Heart left ventricle (tissue), 16 donors: ENCODE data around the gene ARID3B. TPM values are rescaled to one million over a fixed set of nuclear protein-coding genes. Genes with fewer than 3 reads are reported as not detected.
"Not testable (repeated sequence)": the region's sequence is repeated elsewhere in the genome, so short reads cannot be mapped to it uniquely, and the experiment has no call there.

Experiments used
- ATAC-seq, 4 donors: fragments of 200-7000 bp; cut with Tn5 transposase; one replicate each; pipeline ENCODE4 v1.9.1; 2020 to 2022; ENCODE audit warnings: moderate library complexity in 4 of 4, mild to moderate bottlenecking in 3 of 4, moderate number of reproducible peaks in 1 of 4
- DNase-seq, 5 donors: peaks; one replicate each; pipeline ENCODE4 v3.0.0-alpha.2; 2020
- H3K27ac ChIP-seq, 12 donors: fragments of 200-600 bp; sonication (generic) in 4 of 12; one replicate each; pipeline versions ENCODE4 v1.5.0 to v1.8.0; 2016 to 2022; ENCODE audit warnings: mild to moderate bottlenecking in 2 of 12
- H3K27me3 ChIP-seq, 9 donors: fragments of 200-600 bp; sonication (generic) in 2 of 9; one replicate each; pipeline versions ENCODE4 v1.5.1 to v1.8.0; 2016 to 2022; ENCODE audit warnings: mild to moderate bottlenecking in 3 of 9
- H3K36me3 ChIP-seq, 9 donors: fragments of 200-600 bp; sonication (generic) in 2 of 9; one replicate each; pipeline versions ENCODE4 v1.5.0 to v1.8.0; 2018 to 2022; ENCODE audit warnings: mild to moderate bottlenecking in 2 of 9
- H3K4me1 ChIP-seq, 12 donors: fragments of 200-600 bp; sonication (generic) in 4 of 12; one replicate each; pipeline versions ENCODE4 v1.5.0 to v1.8.0; 2016 to 2022; ENCODE audit warnings: mild to moderate bottlenecking in 3 of 12
- H3K4me3 ChIP-seq, 12 donors: fragments of 200-600 bp; sonication (generic) in 4 of 12; one replicate each; pipeline versions ENCODE4 v1.5.0 to v1.8.0; 2017 to 2022; ENCODE audit warnings: mild to moderate bottlenecking in 9 of 12, moderate library complexity in 4 of 12
- H3K9me3 ChIP-seq, 12 donors: fragments of 200-600 bp; sonication (generic) in 4 of 12; one replicate each; pipeline versions ENCODE4 v1.5.0 to v1.8.0; 2016 to 2022; ENCODE audit warnings: mild to moderate bottlenecking in 1 of 12
- CTCF ChIP-seq, 12 donors: fragments of 200-600 bp; sonication (generic) in 4 of 12; IDR thresholded peaks; one replicate each; pipeline versions ENCODE4 v1.5.0 to v1.8.0; 2018 to 2022; ENCODE audit warnings: antibody characterized with exemption in 12 of 12, mild to moderate bottlenecking in 5 of 12
- POLR2A ChIP-seq, 2 donors: fragments of 450-650 bp; IDR thresholded peaks; one replicate each; pipeline ENCODE4 v1.6.1; 2017; ENCODE audit warnings: antibody characterized with exemption in 2 of 2, mild to moderate bottlenecking in 2 of 2, moderate library complexity in 2 of 2
- WGBS, 4 donors: extraction: QIAGEN DNeasy Blood & Tissue Kit in 2 of 4; methylation state at CpG; one replicate each; pipeline versions ENCODE4 v1.1.5 to v1.1.7; 2013 to 2018; 5-methylcytosine and 5-hydroxymethylcytosine counted together
- intact Hi-C, 10 donors: fragments of 100-400 bp; cut with DNase I; formaldehyde crosslinking; loops; one replicate each; pipeline versions ENCODE4 v1.11.1 to v1.14.2; 2022
- polyA plus RNA-seq, 2 donors: library from polyadenylated mRNA; stranded (reverse); fragments of 200-250 nt; gene quantifications; one replicate each; pipeline ENCODE4 v1.2.3, GENCODE V29; 2013
- total RNA-seq, 9 donors: library from RNA; depleted of rRNA in 2 of 9; stranded (reverse); fragments of >200 nt in 2 of 9; fragmentation: NEBNext Ultra II Directional in 3 of 9; extraction: Animal tissue kit (Norgen Biotek cat#: 25700) in 3 of 9; gene quantifications; one replicate each; pipeline versions ENCODE4 v1.1.0 to v1.2.4, GENCODE V29; 2016 to 2023
- donor health status: ischemic (EF 13 %, LVEDD 7.1; RV severe dilation, severe dysfunction).
- donor health status: healthy with polysubstance abuse.
- donor health status: DM: no; HTN: yes; CAD: no.
- donor health status: DM: no; HTN: no; CAD: no.
- donor health status: ischemic (EF 25% LVEDD 6.9; RV normal size, moderate dysfunction).
- donor health status: ischemic (EF 25% LVEDD 5.7; RV mildly dilated, moderate dysfunction).
- donor health status: healthy.
- donor health status: DM: yes; HTN: yes; CAD: no.
- donor health status: ischemic (EF 35%, LVEDD 5.7; RV mildly dilated, moderate dysfunction).
- donor health status: nonischemic (EF 11% LVEDD 7.7; RV severe dilation, severe dysfunction).
- donor health status: DM: yes; HTN: yes; CAD: no.
- donor health status: PGD.
- donor health status: ischemic (EF 29% LVEDD 5.4; RV normal size, mild dysfunction).
- donor health status: nonischemic (EF 23%, LVEDD 6.1; RV moderate dilation, normal function).

ARID3B gene
- total and polyA plus RNA-seq, 11 donors = 1.3 to 4.3 (median 2.1) TPM

- no peak overlapping the region for H3K4me3 ChIP-seq
- H3K36me3 ChIP-seq = no peaks in the 10 kb centered on the region
- ATAC-seq (no peak), DNase-seq (no peak)
- no peaks in the 10 kb centered on the region for H3K27me3 ChIP-seq
- 85 to 96% (median 93%) methylated on average over 2 of the region's 2 CpGs for WGBS, 4 donors
- no peak for TF ChIP-seq CTCF (IDR thresholded peaks at IDR 0.05)
- TF ChIP-seq POLR2A (IDR thresholded peaks at IDR 0.05) = no peak
- H3K4me1 ChIP-seq = peaks cover 0 to 8% (median 0%) of the 10 kb centered on the region in 12 donors
- no peaks in the 10 kb centered on the region for H3K9me3 ChIP-seq
- intact Hi-C loops = no loop called here
- no peak overlapping the region for H3K27ac ChIP-seq
These were observed 10.3 kb upstream of the ARID3B start for GRCh38 chr15:74530771-74531143.

- intact Hi-C loops = no loop called here
- ATAC-seq = no peak
- Histone ChIP-seq H3K4me1 (peaks cover 0 to 8% (median 0%) of the 10 kb centered on the region in 12 donors), H3K27me3 (no peaks in the 10 kb centered on the region), H3K9me3 (no peaks in the 10 kb centered on the region), H3K36me3 (no peaks in the 10 kb centered on the region), H3K4me3 (no peak overlapping the region), H3K27ac (no peak overlapping the region)
- no peak for DNase-seq
- TF ChIP-seq CTCF (IDR thresholded peaks at IDR 0.05) (no peak), POLR2A (IDR thresholded peaks at IDR 0.05) (no peak)
- 72 to 85% (median 78%) methylated on average over 4 of the region's 4 CpGs for WGBS, 4 donors
These were observed 9.7 kb upstream of the ARID3B start for GRCh38 chr15:74531144-74531811.

GRCh38 chr15:74535388-74536084 is 5.5 kb upstream of the ARID3B start:
- DNase-seq = no peak
- Histone ChIP-seq H3K9me3 (no peaks in the 10 kb centered on the region), H3K36me3 (no peaks in the 10 kb centered on the region), H3K27ac (no peak overlapping the region), H3K27me3 (no peaks in the 10 kb centered on the region), H3K4me3 (no peak overlapping the region), H3K4me1 (peaks cover 0 to 13% (median 11%) of the 10 kb centered on the region in 12 donors)
- 54 to 63% (median 59%) methylated on average over 3 of the region's 3 CpGs for WGBS, 4 donors
- TF ChIP-seq CTCF (IDR thresholded peaks at IDR 0.05) (no peak), POLR2A (IDR thresholded peaks at IDR 0.05) (no peak)
- no peak for ATAC-seq
- intact Hi-C loops = loop anchor here in 1 of 10 donors (5.0 kb wide), 1 partner anchor 73 kb away; the partner anchor contains the start of gene UBL7

DNA sequence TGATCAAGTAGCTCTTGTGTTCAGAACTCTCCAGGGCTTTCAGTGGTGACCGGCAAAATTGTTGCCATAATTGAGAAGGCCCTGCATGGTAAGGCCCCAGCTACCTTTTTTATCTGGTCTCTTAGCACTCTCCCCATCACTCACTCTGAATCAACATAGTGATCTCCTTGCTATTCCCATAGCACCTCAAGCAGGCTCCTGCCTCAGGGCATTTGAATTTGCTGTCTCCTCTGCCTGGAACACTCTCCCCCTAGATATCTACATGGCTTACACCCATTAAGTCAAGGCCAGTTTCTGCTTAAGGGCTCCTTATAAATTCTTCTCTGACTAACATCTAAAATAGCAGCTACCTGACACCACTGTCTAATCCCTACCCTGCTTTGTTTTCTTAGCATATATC is 3.3 kb upstream of the ARID3B start:
- ATAC-seq (no peak), DNase-seq (no peak)
- Histone ChIP-seq H3K9me3 (no peaks in the 10 kb centered on the region), H3K4me1 (peaks cover 0 to 27% (median 14%) of the 10 kb centered on the region in 12 donors), H3K27me3 (no peaks in the 10 kb centered on the region), H3K27ac (no peak overlapping the region), H3K4me3 (no peak overlapping the region), H3K36me3 (no peaks in the 10 kb centered on the region)
- intact Hi-C loops = loop anchor here in 1 of 10 donors (5.0 kb wide), 1 partner anchor 75 kb away; the partner anchor contains the start of gene UBL7
- 89 to 100% (median 96%) methylated on average over 1 of the region's 1 CpG for WGBS, 4 donors
- no peak for TF ChIP-seq CTCF (IDR thresholded peaks at IDR 0.05)
- TF ChIP-seq POLR2A (IDR thresholded peaks at IDR 0.05) = no peak

DNA sequence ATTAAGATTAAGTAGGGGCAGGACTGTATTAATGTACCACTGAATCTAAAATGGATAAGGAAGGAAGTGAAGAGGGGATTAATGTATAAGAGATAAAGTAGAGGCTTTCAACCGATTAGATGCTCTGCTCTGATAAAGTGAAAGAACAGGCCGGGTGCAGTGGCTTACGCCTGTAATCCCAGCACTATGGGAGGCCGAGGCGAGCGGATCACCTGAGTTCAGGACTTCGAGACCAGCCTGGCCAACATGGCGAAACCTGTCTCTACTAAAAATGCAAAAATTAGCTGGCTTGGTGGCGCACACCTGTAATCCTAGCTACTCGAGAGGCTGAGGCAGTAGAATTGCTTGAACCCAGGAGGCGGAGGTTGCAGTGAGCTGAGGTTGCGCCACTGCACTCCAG is 1.5 kb upstream of the ARID3B start:
- not testable (repeated sequence) for DNase-seq, ATAC-seq, H3K27me3 ChIP-seq, H3K36me3 ChIP-seq, H3K9me3 ChIP-seq, H3K27ac ChIP-seq
- intact Hi-C loops = loop anchor here in 1 of 10 donors (5.0 kb wide), 1 partner anchor 77 kb away; the partner anchor contains the start of gene UBL7
- Histone ChIP-seq H3K4me1 (peaks cover 0 to 31% (median 14%) of the 10 kb centered on the region in 12 donors), H3K4me3 (peak overlapping the region in 1 of 12 donors; percentile 92)
- 93 to 94% (median 94%) methylated on average over 12 of the region's 12 CpGs for WGBS, 4 donors
